ENCODE measurements around the gene TMTC4.
A peak's percentile ranks its signal among the peaks of the same experiment; 100 is the strongest.
"Not testable (repeated sequence)": the region's sequence is repeated elsewhere in the genome, so short reads cannot be mapped to it uniquely, and the experiment has no call there.

Gene TMTC4

GRCh38 chr13:100588331-100589177 lies 86.0 kb downstream of the TMTC4 start, which contains the start of gene GGACT:
Gene GGACT (minus strand): TSS chr13:100588789. CDS start chr13:100532591, 56,198 bp downstream.
- peak in 31 of 56 donors; percentile 4 to 66 (median 31) for DNase-seq

GRCh38 chr13:100584896-100585295 lies 89.7 kb downstream of the TMTC4 start:
- no peak for DNase-seq

- no peak for DNase-seq
Measured at GRCh38 chr13:100581504-100581903, 93.1 kb downstream of the TMTC4 start.

- no peak for DNase-seq
Measured at GRCh38 chr13:100581030-100581429, 93.6 kb downstream of the TMTC4 start.

- DNase-seq: no peak
Measured at GRCh38 chr13:100580045-100580444, 94.5 kb downstream of the TMTC4 start.

- not testable (repeated sequence) for DNase-seq
Measured at GRCh38 chr13:100577239-100577638, 97.4 kb downstream of the TMTC4 start.

GRCh38 chr13:100573121-100573520 lies 101.5 kb downstream of the TMTC4 start:
- DNase-seq: peak in 40 of 56 donors; percentile 5 to 83 (median 34)

GRCh38 chr13:100566543-100566942 lies 108.1 kb downstream of the TMTC4 start:
- no peak for DNase-seq

GRCh38 chr13:100565286-100565685 lies 109.3 kb downstream of the TMTC4 start:
- no peak for DNase-seq

GRCh38 chr13:100564444-100565223 lies 110.0 kb downstream of the TMTC4 start:
- DNase-seq: no peak

GRCh38 chr13:100563779-100564178 lies 110.8 kb downstream of the TMTC4 start:
- DNase-seq: no peak

- no peak for DNase-seq
Measured at GRCh38 chr13:100561599-100562204, 112.9 kb downstream of the TMTC4 start.

GRCh38 chr13:100561158-100561499 lies 113.5 kb downstream of the TMTC4 start:
- DNase-seq: no peak

GRCh38 chr13:100560498-100561157 lies 114.0 kb downstream of the TMTC4 start:
- peak in 20 of 56 donors; percentile 4 to 58 (median 19) for DNase-seq

- no peak for DNase-seq
Measured at GRCh38 chr13:100559886-100560285, 114.7 kb downstream of the TMTC4 start.

Measured in amygdala (tissue), 56 donors.